ENCODE data around the gene EDRF1. TPM values are rescaled to one million over a fixed set of nuclear protein-coding genes. Genes with fewer than 3 reads are reported as not detected.
A peak's percentile ranks its signal among the peaks of the same experiment; 100 is the strongest.

EDRF1 gene
- total RNA-seq (ENCODE audit: unreplicated experiment), result 41.3 TPM
- long read RNA-seq, full-length matches to known transcripts, result 1 of 9 reads
- long read RNA-seq, partial matches to known transcripts, result 5 of 9 reads
- long read RNA-seq, other reads (novel, unspliced or antisense), result 3 of 9 reads

- peak within 1 kb of the TSS; percentile 97 for H3K4me3 Mint-ChIP-seq (ENCODE audit: unreplicated experiment)
- H3K27ac Mint-ChIP-seq (ENCODE audit: unreplicated experiment), result peak within 1 kb of the TSS; percentile 97
- H3K9me3 Mint-ChIP-seq (ENCODE audit: unreplicated experiment), result peaks cover 6% of the 10 kb centered on the region
- no peaks in the 10 kb centered on the region for H3K4me1 Mint-ChIP-seq (ENCODE audit: low read depth, unreplicated experiment)
- no peak for TF ChIP-seq CTCF (IDR thresholded peaks at IDR 0.05; ENCODE audit: partially characterized antibody, unreplicated experiment)
- peak; percentile 99 for DNase-seq
- H3K36me3 Mint-ChIP-seq (ENCODE audit: unreplicated experiment), result peaks cover 5% of the 10 kb centered on the region
- no peaks in the 10 kb centered on the region for H3K27me3 Mint-ChIP-seq (ENCODE audit: unreplicated experiment)
Measured at GRCh38 chr10:125719173-125720001, at the start of gene EDRF1. Gene EDRF1, plus strand, starts transcription at chr10:125719709. Its CDS starts 99 bp downstream, at chr10:125719808.

- Mint-ChIP-seq H3K27ac (ENCODE audit: unreplicated experiment) (no peak overlapping the region), H3K4me1 (ENCODE audit: low read depth, unreplicated experiment) (no peaks in the 10 kb centered on the region), H3K27me3 (ENCODE audit: unreplicated experiment) (peaks cover 2% of the 10 kb centered on the region), H3K36me3 (ENCODE audit: unreplicated experiment) (peaks cover 26% of the 10 kb centered on the region), H3K4me3 (ENCODE audit: unreplicated experiment) (no peak overlapping the region), H3K9me3 (ENCODE audit: unreplicated experiment) (peaks cover 12% of the 10 kb centered on the region)
- no peak for TF ChIP-seq CTCF (IDR thresholded peaks at IDR 0.05; ENCODE audit: partially characterized antibody, unreplicated experiment)
- DNase-seq, result no peak
Measured at GRCh38 chr10:125672884-125673283, 46.6 kb upstream of the EDRF1 start.

GRCh38 chr10:125679436-125679835 lies 40.1 kb upstream of the EDRF1 start:
- H3K4me1 Mint-ChIP-seq (ENCODE audit: low read depth, unreplicated experiment), result no peaks in the 10 kb centered on the region
- no peaks in the 10 kb centered on the region for H3K27me3 Mint-ChIP-seq (ENCODE audit: unreplicated experiment)
- peaks cover 13% of the 10 kb centered on the region for H3K9me3 Mint-ChIP-seq (ENCODE audit: unreplicated experiment)
- no peak overlapping the region for H3K27ac Mint-ChIP-seq (ENCODE audit: unreplicated experiment)
- no peak for DNase-seq
- TF ChIP-seq CTCF (IDR thresholded peaks at IDR 0.05; ENCODE audit: partially characterized antibody, unreplicated experiment), result no peak
- H3K4me3 Mint-ChIP-seq (ENCODE audit: unreplicated experiment), result no peak overlapping the region
- H3K36me3 Mint-ChIP-seq (ENCODE audit: unreplicated experiment), result peaks cover 14% of the 10 kb centered on the region

- no peaks in the 10 kb centered on the region for H3K27me3 Mint-ChIP-seq (ENCODE audit: unreplicated experiment)
- no peak for TF ChIP-seq CTCF (IDR thresholded peaks at IDR 0.05; ENCODE audit: partially characterized antibody, unreplicated experiment)
- H3K4me1 Mint-ChIP-seq (ENCODE audit: low read depth, unreplicated experiment), result no peaks in the 10 kb centered on the region
- H3K9me3 Mint-ChIP-seq (ENCODE audit: unreplicated experiment), result peaks cover 5% of the 10 kb centered on the region
- no peak for DNase-seq
- no peak within 1 kb of the TSS for H3K4me3 Mint-ChIP-seq (ENCODE audit: unreplicated experiment)
- no peak within 1 kb of the TSS for H3K27ac Mint-ChIP-seq (ENCODE audit: unreplicated experiment)
- peaks cover 6% of the 10 kb centered on the region for H3K36me3 Mint-ChIP-seq (ENCODE audit: unreplicated experiment)
Measured at GRCh38 chr10:125683063-125683462, 36.4 kb upstream of the EDRF1 start, which contains the start of gene TEX36. Gene TEX36, minus strand, starts transcription at chr10:125683163. Its CDS starts 174 bp downstream, at chr10:125682989.

- Mint-ChIP-seq H3K4me3 (ENCODE audit: unreplicated experiment) (no peak overlapping the region), H3K9me3 (ENCODE audit: unreplicated experiment) (peaks cover 4% of the 10 kb centered on the region), H3K4me1 (ENCODE audit: low read depth, unreplicated experiment) (no peaks in the 10 kb centered on the region), H3K36me3 (ENCODE audit: unreplicated experiment) (peaks cover 6% of the 10 kb centered on the region), H3K27ac (ENCODE audit: unreplicated experiment) (no peak overlapping the region), H3K27me3 (ENCODE audit: unreplicated experiment) (no peaks in the 10 kb centered on the region)
- DNase-seq, result no peak
- no peak for TF ChIP-seq CTCF (IDR thresholded peaks at IDR 0.05; ENCODE audit: partially characterized antibody, unreplicated experiment)
Measured at GRCh38 chr10:125683821-125684220, 35.7 kb upstream of the EDRF1 start.
